BE2C (cell line): ENCODE measurements around the gene NME3.

ENCODE experiments used
- DNase-seq: peaks from one replicate; pipeline ENCODE4 v3.0.0-alpha.2; 2020
- H3K27me3 ChIP-seq: fragments of 250-450 bp; sonication (Bioruptor Pico); 2 replicates; pipeline ENCODE4 v1.5.1; 2020; ENCODE audit warnings: mild to moderate bottlenecking
- H3K36me3 ChIP-seq: fragments of 250-450 bp; sonication (Bioruptor Pico); 2 replicates; pipeline ENCODE4 v1.5.1; 2020; ENCODE audit warnings: mild to moderate bottlenecking
- H3K4me1 ChIP-seq: fragments of 250-450 bp; sonication (Bioruptor Pico); 2 replicates; pipeline ENCODE4 v1.5.1; 2020
- H3K4me3 ChIP-seq: 2 replicates; pipeline ENCODE4 v1.5.1; 2011; ENCODE audit warnings: low read depth, low read length
- H3K9me3 ChIP-seq: fragments of 250-450 bp; sonication (Bioruptor Pico); 2 replicates; pipeline ENCODE4 v1.5.1; 2020
- TF ChIP-seq, protein P1 (sequence below): IDR thresholded peaks from 2 replicates; pipeline ENCODE4 v1.5.1; 2012; ENCODE audit warnings: mild to moderate bottlenecking, low read depth, low read length

NME3 gene

DNA sequence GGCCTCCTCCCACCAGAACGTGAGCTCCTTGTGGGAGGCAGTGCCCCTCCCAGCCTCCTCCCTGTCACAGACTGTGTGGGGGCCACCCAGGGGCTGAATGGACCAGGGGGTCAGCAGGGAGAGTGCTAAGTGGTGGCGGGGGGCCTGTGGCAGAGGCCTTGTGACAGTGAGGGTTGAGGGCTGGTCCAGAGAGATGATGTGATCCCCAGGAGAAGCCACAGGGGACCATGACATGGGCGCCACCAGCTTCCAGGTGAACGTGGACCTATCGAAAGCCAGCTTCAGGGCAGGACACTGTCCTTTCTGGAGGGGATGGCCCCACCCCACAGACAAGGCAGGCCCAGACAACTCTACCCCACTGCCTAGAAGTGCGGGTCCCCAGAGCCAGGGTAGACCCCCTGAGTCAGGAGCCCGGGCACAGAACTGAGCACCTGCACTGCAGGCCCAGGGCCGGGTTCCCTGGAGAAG lies 7.9 kb upstream of the NME3 start:
- Histone ChIP-seq H3K4me3 (no peak overlapping the region), H3K27me3 (no peaks in the 10 kb centered on the region), H3K4me1 (no peaks in the 10 kb centered on the region), H3K36me3 (peaks cover 9% of the 10 kb centered on the region), H3K9me3 (no peaks in the 10 kb centered on the region)
- DNase-seq, result no peak
- TF ChIP-seq, protein P1, sequence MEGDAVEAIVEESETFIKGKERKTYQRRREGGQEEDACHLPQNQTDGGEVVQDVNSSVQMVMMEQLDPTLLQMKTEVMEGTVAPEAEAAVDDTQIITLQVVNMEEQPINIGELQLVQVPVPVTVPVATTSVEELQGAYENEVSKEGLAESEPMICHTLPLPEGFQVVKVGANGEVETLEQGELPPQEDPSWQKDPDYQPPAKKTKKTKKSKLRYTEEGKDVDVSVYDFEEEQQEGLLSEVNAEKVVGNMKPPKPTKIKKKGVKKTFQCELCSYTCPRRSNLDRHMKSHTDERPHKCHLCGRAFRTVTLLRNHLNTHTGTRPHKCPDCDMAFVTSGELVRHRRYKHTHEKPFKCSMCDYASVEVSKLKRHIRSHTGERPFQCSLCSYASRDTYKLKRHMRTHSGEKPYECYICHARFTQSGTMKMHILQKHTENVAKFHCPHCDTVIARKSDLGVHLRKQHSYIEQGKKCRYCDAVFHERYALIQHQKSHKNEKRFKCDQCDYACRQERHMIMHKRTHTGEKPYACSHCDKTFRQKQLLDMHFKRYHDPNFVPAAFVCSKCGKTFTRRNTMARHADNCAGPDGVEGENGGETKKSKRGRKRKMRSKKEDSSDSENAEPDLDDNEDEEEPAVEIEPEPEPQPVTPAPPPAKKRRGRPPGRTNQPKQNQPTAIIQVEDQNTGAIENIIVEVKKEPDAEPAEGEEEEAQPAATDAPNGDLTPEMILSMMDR, result no peak

DNA sequence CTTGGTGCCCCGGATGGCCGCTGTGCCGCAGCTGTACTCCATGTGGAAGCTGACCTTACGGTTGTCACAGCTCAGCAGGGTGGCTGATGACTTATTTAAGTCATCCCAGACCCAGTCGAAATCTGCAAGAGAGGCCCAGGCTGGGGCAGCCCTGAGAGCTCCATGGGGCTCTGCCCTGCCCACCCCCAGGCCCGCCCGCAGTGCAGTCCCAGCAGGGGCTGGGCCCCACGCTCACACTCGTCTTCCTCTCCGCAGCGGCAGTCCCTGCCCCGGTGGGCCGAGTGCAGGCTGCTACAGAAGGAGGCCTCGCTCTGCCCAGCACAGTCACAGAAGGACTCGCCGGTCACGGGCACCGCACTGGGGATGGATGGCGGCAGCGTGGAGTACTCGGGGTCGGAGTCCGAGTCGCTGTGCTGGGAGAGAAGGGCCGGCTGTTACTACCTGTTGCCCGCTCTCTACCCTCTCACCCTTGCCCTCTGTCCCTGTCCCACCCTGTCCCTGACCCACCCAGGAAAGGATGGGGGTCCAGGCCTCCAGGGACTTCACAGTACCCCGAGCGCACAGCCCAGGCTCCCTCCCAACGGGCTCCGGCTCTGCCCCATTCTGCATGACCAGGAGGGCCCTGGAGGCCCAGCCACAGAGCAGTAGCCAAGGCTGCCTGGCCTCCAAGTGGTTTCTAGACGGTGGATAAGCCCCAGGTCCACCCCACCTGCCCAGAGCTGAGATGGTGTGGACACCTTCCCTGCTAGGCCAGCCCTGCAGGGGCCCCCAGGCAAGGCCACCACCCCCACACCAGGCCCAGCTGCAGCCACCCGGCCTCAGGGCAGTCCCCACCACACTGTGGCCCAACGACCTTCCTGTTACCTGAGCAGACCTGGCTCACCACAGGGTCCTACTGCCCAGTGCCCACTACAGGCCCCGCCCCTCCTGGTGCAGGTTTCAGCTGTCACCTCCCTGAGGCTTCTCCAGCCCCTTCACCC lies 7.1 kb upstream of the NME3 start:
- TF ChIP-seq, protein P1, result no peak
- H3K27me3 ChIP-seq, result no peaks in the 10 kb centered on the region
- H3K36me3 ChIP-seq, result peaks cover 9% of the 10 kb centered on the region
- no peak overlapping the region for H3K4me3 ChIP-seq
- no peak for DNase-seq
- no peaks in the 10 kb centered on the region for H3K9me3 ChIP-seq
- no peaks in the 10 kb centered on the region for H3K4me1 ChIP-seq

DNA sequence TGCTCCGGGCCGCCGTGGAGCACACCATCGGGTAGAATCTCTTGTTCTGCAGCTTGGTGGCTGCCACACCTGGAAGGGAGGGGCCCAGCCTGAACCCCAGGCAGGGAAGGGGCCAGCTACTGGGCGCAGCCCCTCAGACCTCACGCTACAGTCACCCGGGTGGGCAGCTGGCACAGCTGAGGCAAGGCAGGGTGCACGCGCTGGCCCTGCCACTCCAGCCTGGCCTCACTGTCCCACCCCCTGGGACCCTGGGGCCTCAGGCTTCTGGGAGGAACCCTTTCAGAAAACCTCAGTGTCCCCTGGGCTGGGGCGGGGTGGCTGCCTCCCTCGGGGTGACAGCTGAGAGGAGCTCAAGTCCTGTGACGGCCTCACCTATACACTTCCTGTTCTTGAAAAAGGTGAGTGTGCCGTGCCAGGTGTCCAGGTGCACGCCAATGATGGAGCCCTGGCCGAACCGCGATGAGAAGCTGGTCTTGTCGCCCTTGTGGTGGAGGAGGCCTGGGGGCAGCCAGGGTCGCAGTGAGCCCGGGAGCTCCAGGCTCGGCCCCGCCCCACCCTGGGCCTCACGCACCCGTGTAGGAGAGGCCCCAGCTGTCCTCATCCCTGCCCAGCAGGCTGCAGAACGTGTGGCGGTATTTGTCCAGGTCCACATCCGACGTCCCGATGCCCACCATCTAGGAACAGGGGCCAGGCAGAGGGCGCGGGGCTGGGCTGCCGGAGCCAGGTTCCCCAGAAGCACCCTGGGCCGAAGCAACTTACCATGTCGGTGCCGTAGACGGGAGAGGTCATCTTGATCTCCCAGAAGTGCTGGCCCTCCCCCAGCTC lies 6.2 kb upstream of the NME3 start:
- Histone ChIP-seq H3K9me3 (no peaks in the 10 kb centered on the region), H3K4me3 (no peak overlapping the region), H3K36me3 (peaks cover 9% of the 10 kb centered on the region), H3K4me1 (no peaks in the 10 kb centered on the region), H3K27me3 (no peaks in the 10 kb centered on the region)
- no peak for DNase-seq
- TF ChIP-seq, protein P1, result no peak

DNA sequence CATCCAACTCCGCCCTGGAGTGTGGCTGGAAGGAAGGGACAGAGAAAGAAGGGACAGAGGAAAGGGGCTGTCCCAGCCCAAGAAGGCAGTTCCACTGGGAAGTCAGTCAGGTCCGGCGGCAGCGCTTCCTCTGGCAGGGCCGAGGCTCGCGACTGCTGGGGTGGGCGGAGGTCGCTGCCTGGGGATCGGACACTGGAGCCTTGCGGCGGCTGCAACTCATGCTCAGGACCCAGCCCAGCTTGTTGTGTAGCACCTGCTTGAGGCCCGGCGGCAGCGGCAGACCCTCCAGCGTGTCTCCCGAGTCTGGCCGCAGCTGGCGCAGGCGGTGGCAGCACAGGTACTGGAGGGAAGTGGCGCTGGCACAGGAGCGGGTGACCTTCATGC lies 5.6 kb upstream of the NME3 start:
- Histone ChIP-seq H3K27me3 (no peaks in the 10 kb centered on the region), H3K4me1 (no peaks in the 10 kb centered on the region), H3K4me3 (no peak overlapping the region), H3K9me3 (no peaks in the 10 kb centered on the region), H3K36me3 (peaks cover 12% of the 10 kb centered on the region)
- peak; percentile 16 for DNase-seq
- TF ChIP-seq, protein P1, result no peak

DNA sequence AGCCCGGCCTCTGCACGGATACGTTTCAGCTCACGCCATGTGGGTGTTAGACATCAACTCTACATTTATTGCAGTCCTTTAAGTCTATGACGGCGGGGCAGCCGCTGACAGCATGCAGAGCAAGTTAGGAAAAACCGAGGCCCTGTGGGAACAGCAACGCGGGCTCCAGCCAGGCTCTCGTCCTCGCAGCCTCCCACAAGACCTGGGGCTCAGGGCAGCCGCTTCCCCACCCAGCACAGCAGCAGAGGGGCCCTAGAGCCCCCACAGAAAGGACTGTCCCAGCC lies 5.3 kb upstream of the NME3 start:
- TF ChIP-seq, protein P1, result no peak
- Histone ChIP-seq H3K4me3 (no peak overlapping the region), H3K36me3 (peaks cover 14% of the 10 kb centered on the region), H3K9me3 (no peaks in the 10 kb centered on the region), H3K27me3 (no peaks in the 10 kb centered on the region), H3K4me1 (no peaks in the 10 kb centered on the region)
- no peak for DNase-seq
